ENCODE measurements around the gene TMEFF2. TPM values are rescaled to one million over a fixed set of nuclear protein-coding genes. Genes with fewer than 3 reads are reported as not detected.

Gene TMEFF2
- total and polyA plus RNA-seq, 2 of the 4 experiments (the other 2 are of a cell fraction), result 1.3 to 3.0 TPM

DNA sequence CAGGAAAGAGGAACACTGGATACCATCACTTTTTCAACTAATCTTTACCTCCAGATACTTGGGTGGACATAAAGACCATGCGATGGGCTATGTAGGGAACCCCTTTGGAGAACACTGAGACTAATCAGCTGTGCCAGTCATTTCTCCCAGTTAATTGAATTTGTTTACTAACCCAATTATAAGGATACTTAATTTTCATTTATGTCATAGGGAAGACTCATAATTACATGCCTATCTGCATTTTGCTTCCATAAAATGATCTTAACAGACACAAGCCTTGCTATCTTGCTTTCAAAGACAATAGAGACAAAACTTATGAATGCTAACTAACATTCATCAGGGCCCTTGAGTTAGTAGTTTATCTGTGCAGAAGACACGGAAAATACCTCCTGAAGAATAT, 279.0 kb downstream of the TMEFF2 start:
- intact Hi-C loops (cut with micrococcal nuclease), result no loop called here
- Histone ChIP-seq H3K4me3 (ENCODE audit: insufficient read depth, low read depth, low read length) (no peak overlapping the region), H3K23ac (ENCODE audit: low read depth, low read length) (no peak overlapping the region), H4K91ac (ENCODE audit: insufficient read depth, low read depth, low read length) (no peak overlapping the region), H3K4ac (ENCODE audit: low read depth, low read length) (no peak overlapping the region), H4K20me1 (ENCODE audit: insufficient read depth, low read length) (no peaks in the 10 kb centered on the region), H4K8ac (ENCODE audit: low read depth in 2 of 2, low read length in 2 of 2) (no peak overlapping the region), H4K5ac (ENCODE audit: low read depth, low read length) (no peak overlapping the region), H2BK120ac (ENCODE audit: low read depth, low read length) (no peak overlapping the region), H3K27me3 (ENCODE audit: control insufficient read depth, insufficient read depth, low read length) (no peaks in the 10 kb centered on the region), H2AK5ac (ENCODE audit: low read depth, low read length) (no peak overlapping the region), H2BK5ac (ENCODE audit: low read depth, low read length, poor library complexity, severe bottlenecking) (no peak overlapping the region), H3K27ac (ENCODE audit: insufficient read depth, low read length) (no peak overlapping the region), H2AK9ac (replicated peaks; ENCODE audit: low read depth, low read length, poor library complexity) (no peak overlapping the region), H3K14ac (replicated peaks; ENCODE audit: low read depth, low read length) (no peak overlapping the region), H2BK20ac (ENCODE audit: low read depth, low read length) (no peak overlapping the region), H3K9me3 (ENCODE audit: control insufficient read depth, insufficient read depth, low read length) (no peaks in the 10 kb centered on the region), H3K18ac (ENCODE audit: low read depth, low read length) (no peak overlapping the region), H2AFZ (replicated peaks; ENCODE audit: low read length, poor library complexity) (no peak overlapping the region), H3K56ac (ENCODE audit: extremely low read depth, insufficient read depth, low read length) (no peak overlapping the region), H3K9ac (ENCODE audit: low read depth, low read length) (no peak overlapping the region), H2BK15ac (ENCODE audit: low read depth, low read length) (no peak overlapping the region), H3K36me3 (ENCODE audit: control insufficient read depth, insufficient read depth, low read length) (no peaks in the 10 kb centered on the region), H3K4me1 (ENCODE audit: control insufficient read depth, insufficient read depth, low read length) (no peaks in the 10 kb centered on the region), H3K4me2 (ENCODE audit: low read depth, low read length) (no peak overlapping the region), H3K79me1 (ENCODE audit: low read depth in 1 of 2, low read length in 2 of 2) (no peaks in the 10 kb centered on the region), H3K9me1 (ENCODE audit: insufficient read depth, low read length) (no peaks in the 10 kb centered on the region)
- WGBS, 2 experiments (ENCODE audit: extremely low coverage in 2 of 2, insufficient read length in 1 of 2), result no CpG with 5 or more reads among the region's 2 CpGs
- DNase-seq, result no peak
- no peak for ATAC-seq (ENCODE audit: low read depth)
- TF ChIP-seq MXI1 (IDR thresholded peaks at IDR 0.05; ENCODE audit: borderline replicate concordance, low read depth, low read length) (no peak), SMC3 (IDR thresholded peaks at IDR 0.05; ENCODE audit: low read depth, low read length) (no peak), MAFK (IDR thresholded peaks at IDR 0.05; ENCODE audit: low read depth, low read length) (no peak), CEBPB (IDR thresholded peaks at IDR 0.05; ENCODE audit: low read depth, low read length) (no peak), RAD21 (IDR thresholded peaks at IDR 0.05; ENCODE audit: low read length) (no peak), RFX5 (IDR thresholded peaks at IDR 0.05; ENCODE audit: low read depth, low read length) (no peak), POLR2A (IDR thresholded peaks at IDR 0.05; ENCODE audit: low read depth, low read length) (no peak), RCOR1 (IDR thresholded peaks at IDR 0.05; ENCODE audit: insufficient replicate concordance, low read length) (no peak), BHLHE40 (IDR thresholded peaks at IDR 0.05; ENCODE audit: low read depth, low read length) (no peak)
- TF ChIP-seq, protein P1, sequence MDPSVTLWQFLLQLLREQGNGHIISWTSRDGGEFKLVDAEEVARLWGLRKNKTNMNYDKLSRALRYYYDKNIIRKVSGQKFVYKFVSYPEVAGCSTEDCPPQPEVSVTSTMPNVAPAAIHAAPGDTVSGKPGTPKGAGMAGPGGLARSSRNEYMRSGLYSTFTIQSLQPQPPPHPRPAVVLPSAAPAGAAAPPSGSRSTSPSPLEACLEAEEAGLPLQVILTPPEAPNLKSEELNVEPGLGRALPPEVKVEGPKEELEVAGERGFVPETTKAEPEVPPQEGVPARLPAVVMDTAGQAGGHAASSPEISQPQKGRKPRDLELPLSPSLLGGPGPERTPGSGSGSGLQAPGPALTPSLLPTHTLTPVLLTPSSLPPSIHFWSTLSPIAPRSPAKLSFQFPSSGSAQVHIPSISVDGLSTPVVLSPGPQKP (IDR thresholded peaks at IDR 0.05; ENCODE audit: borderline replicate concordance, low read depth, low read length), result no peak
- in situ Hi-C loops (cut with MboI; ENCODE audit: low sequenced_read_pairs), result no loop called here
- ChIA-PET CTCF (no interaction called here), POLR2A (ENCODE audit: unreplicated experiment) (no interaction called here)
- BruUV-seq (replicated peaks), result no TSS peak
- dilution Hi-C loops (cut with HindIII; ENCODE audit: low sequenced_read_pairs, unreplicated experiment), result no loop called here

All from IMR-90 (cell line).